GM19099 (cell line): ENCODE data around the gene GLCE.

ENCODE experiments used
- POLR2A ChIP-seq: IDR thresholded peaks from 3 replicates; pipeline ENCODE4 v1.6.1; 2011; ENCODE audit warnings: low read depth; ENCODE audit not compliant: insufficient read length; ENCODE audit errors: extremely low read depth

GLCE gene

GRCh38 chr15:69308949-69309348 is 148.5 kb downstream of the GLCE start:
- TF ChIP-seq POLR2A: no peak

DNA sequence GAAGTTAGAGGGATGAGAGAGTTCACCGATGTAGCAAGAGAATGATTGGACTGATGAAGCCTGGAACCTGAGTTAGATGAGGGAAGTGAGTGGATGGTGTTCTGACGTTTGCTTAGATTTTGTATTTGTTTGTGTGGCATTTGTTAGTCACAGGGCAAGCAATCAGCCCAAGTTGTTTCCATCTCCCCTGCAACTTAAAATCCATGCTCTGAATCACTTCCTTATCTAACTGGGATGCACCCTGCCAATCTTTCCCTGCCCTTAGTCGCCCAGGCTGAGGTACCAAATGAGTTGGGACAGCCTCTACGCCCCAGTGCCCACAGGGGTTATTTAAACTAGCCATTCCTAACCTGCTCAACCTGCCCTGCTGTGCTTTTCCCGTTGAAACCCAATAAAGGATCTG is 150.9 kb downstream of the GLCE start:
- no peak for TF ChIP-seq POLR2A

DNA sequence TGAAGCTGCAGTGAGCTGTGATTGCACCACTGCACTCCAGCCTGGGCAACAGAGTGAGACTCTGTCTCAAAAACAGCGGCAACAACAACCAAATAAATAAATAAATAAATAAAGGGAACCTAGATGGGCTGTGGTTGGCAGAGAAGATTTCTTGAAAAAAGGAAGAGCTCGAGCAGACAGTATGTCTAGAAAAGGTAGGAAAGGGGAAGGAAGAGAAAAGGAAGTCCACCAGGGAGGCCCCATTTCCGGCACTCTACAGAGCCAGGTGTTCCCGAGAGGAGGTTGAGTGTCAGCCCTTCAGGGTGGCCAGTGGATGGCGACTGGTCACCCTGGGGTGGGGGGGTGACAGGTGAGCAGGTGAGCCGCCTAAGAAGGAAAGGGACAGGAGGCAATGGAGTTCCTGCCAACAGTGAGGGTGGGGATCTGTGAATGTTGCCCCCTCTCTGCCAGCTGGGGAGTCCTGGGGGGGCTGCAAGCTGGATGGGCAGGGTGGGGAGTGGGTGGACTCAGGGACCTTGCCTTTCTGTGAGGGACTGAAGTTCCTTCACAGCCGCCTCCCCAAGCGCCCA is 153.1 kb downstream of the GLCE start:
- TF ChIP-seq POLR2A: no peak

DNA sequence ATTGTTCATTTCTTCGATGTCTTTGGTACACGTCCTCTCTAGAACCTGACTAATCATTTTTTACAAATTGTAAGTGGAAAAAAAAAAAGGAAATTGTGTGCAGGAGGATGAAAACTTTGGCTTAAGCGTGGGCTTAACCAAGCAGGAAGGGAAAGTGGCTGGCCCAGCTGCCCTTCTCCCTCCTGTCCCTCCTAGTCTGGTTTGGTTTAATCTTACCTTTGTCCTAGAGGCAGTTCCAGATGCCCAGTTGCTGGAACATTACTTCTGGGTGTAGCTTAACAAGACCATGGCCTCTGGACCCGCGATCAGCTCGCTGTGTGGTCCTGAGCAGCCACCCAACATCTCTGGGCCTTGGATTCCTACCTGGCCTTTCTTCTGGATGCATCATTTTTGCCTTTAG is 153.7 kb downstream of the GLCE start:
- no peak for TF ChIP-seq POLR2A

GRCh38 chr15:69314736-69315135 is 154.3 kb downstream of the GLCE start:
- no peak for TF ChIP-seq POLR2A

DNA sequence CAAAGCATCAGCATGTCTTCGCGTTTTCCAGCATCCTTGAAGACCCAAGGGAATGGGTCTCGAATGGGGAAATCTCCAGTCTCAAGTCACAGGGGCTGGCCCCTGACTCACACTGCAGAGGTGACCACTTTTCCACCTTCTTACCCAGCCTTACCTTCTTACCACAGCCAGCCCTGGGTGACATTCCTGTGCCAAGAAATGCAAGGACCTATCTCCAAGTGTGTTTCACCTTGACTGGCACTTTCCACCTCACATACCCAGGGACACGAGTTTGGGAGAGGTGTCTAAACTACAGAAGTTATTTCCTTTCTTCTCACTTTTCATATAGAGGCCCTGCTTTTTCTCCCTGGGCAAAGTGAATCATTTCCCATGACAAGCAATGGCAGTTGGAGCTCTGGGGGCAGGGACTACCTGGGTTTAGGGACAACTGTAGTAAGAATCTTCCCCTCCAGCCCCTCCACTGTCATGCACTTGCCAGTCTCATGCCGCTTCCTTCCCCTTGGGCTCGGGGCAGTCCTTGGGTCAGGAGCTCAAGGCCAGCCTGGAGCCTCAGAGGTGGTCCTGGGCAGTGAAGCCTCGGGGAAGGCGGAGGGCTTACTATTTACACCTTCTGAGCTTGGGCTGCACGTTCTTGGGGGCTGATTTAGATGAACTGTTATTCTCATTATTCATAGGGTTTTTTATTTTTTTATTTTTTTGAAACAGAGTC is 155.1 kb downstream of the GLCE start:
- TF ChIP-seq POLR2A: no peak

DNA sequence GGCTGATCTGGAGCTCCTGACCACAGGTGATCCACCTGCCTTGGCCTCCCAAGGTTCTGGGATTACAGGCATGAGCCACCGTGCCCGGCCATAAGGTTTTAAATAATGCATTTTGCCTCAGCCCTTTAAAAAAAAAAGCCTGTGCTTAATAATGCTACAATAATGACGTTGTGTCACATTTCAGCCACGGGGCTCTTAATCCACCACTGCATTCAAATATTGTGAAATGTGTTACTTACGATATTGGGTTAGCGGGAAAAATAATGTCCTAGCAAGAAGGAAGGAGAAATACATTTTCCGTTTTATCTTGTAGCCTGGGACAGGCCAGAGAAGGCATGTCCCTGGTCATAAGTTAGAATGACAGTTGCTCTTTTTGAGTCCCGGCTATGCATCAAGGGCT is 155.9 kb downstream of the GLCE start:
- no peak for TF ChIP-seq POLR2A

GRCh38 chr15:69317392-69317841 is 157.0 kb downstream of the GLCE start:
- no peak for TF ChIP-seq POLR2A

DNA sequence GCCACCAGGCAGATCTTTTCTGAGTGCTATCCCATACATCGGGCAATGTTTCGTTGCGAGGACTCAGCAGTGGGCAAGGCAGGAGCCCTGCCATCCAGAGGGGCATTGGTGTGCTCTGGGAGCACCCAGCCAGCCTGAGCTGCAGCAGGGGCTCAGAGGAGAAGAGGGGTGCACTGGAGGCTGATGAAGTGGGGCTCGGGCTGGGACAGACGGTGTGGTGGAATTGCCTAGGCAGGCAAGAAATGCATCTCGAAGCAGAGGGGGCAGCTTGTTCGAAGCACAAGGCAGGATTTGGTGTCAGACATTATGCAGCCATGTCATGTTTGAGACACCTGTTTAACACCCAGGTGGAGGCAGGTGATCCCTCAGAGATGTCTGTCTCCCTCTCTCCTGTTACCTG is 157.6 kb downstream of the GLCE start:
- no peak for TF ChIP-seq POLR2A

DNA sequence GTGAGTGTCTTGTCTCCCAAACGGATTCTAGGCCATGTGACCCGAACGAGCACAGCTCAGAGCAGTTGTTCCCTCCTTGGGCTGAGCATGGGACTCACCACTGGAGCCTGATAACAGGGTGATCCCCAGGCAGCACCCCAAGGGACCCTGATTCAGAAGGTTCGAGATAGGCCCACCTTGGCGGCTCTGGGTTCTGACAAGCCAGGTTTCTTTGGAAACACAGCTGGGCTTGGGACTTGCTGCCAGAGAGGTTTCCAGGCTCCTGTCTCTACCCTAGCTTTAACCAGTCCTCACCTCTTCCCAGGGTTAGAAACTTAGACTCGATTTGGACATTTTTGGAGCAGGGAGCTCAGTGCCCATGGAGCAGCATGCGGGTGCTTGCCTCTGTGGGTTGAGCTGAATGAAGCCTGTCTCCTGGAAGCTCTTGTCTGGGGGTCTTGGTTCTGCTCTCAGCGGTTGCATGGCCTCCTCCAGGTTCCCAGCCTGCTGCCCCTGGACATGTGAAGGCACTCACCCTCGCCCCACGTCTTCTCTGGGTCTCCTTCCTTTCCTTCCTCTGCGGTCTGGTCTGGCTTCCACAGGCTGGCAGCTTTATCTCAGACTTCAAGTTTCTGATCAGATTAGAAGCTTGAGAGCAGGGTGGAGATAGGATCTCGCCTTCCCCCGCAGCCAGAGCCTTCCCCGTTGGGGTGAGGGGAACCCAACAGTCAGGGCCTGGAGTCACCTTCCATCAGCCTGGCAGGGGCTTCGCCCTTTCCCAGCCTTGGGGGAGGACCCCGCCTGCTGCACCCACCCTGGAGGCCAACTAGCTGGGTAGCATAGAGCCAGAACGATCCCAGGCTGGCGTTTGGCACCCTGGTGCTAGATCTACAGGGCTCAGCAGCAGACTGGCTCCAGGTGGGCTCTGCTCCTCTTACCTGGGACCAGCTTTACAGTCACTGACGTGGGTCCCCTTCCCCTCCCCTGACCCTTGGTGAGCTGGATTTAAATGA is 159.2 kb downstream of the GLCE start:
- no peak for TF ChIP-seq POLR2A

GRCh38 chr15:69320977-69321554 is 160.6 kb downstream of the GLCE start:
- no peak for TF ChIP-seq POLR2A
